GM12878 (cell line): ENCODE results near the gene GARRE1. TPM values are rescaled to one million over a fixed set of nuclear protein-coding genes. Genes with fewer than 3 reads are reported as not detected.

Experiments
- ATF2 ChIP-seq: IDR thresholded peaks from 2 replicates; pipeline ENCODE4 v1.6.1; 2012; ENCODE audit warnings: low read length, inconsistent platforms
- BCL11A ChIP-seq: IDR thresholded peaks from 2 replicates; pipeline ENCODE4 v1.6.1; 2011; ENCODE audit warnings: low read depth, low read length
- E2F4 ChIP-seq: IDR thresholded peaks from 2 replicates; pipeline ENCODE4 v1.6.1; 2012; ENCODE audit warnings: low read depth, low read length, improper control_type of control experiment
- EED ChIP-seq: sonication (generic); IDR thresholded peaks from 2 replicates; pipeline ENCODE4 v1.6.1; 2016; ENCODE audit warnings: antibody characterized with exemption, low read depth
- FOXK2 ChIP-seq: fragments of 450-650 bp; IDR thresholded peaks from 2 replicates; pipeline ENCODE4 v1.6.1; 2017; ENCODE audit warnings: mild to moderate bottlenecking, moderate library complexity
- HDGF ChIP-seq: fragments of 450-650 bp; IDR thresholded peaks from 2 replicates; pipeline ENCODE4 v1.6.1; 2016; ENCODE audit warnings: antibody characterized with exemption
- KAT2A ChIP-seq: conservative IDR thresholded peaks from 2 replicates; pipeline ENCODE4 v1.6.1; 2011; ENCODE audit warnings: low read depth, low read length; ENCODE audit not compliant: control insufficient read depth
- LARP7 ChIP-seq: fragments of 450-650 bp; IDR thresholded peaks from 2 replicates; pipeline ENCODE4 v1.6.1; 2017; ENCODE audit warnings: mild to moderate bottlenecking
- MYC ChIP-seq: IDR thresholded peaks from 2 replicates; pipeline ENCODE4 v1.6.1; 2011; ENCODE audit warnings: mild to moderate bottlenecking, low read length, moderate library complexity, inconsistent platforms; ENCODE audit not compliant: insufficient read depth, insufficient replicate concordance, insufficient read length, severe bottlenecking
- NFYA ChIP-seq: IDR thresholded peaks from 2 replicates; pipeline ENCODE4 v1.6.1; 2011; ENCODE audit warnings: low read depth, mild to moderate bottlenecking, low read length, improper control_type of control experiment, borderline replicate concordance
- NRF1 ChIP-seq: conservative IDR thresholded peaks from 2 replicates; pipeline ENCODE4 v1.6.1; 2011; ENCODE audit warnings: mild to moderate bottlenecking, low read depth, low read length, improper control_type of control experiment
- PRDM15 ChIP-seq: fragments of 450-650 bp; formaldehyde crosslinking; IDR thresholded peaks from 2 replicates; pipeline ENCODE4 v1.4.0; 2020; ENCODE audit warnings: mild to moderate bottlenecking, moderate library complexity
- SMARCA5 ChIP-seq: fragments of 450-650 bp; IDR thresholded peaks from 2 replicates; pipeline ENCODE4 v1.6.1; 2017; ENCODE audit warnings: mild to moderate bottlenecking
- SREBF1 ChIP-seq: IDR thresholded peaks from 2 replicates; pipeline ENCODE4 v1.6.1; 2012; ENCODE audit warnings: mild to moderate bottlenecking, low read length
- TCF12 ChIP-seq: IDR thresholded peaks from 2 replicates; pipeline ENCODE4 v1.6.1; 2011; ENCODE audit warnings: low read depth, mild to moderate bottlenecking, low read length
- polyA plus RNA-seq, 11 experiments: library from polyadenylated mRNA; depleted of rRNA in 4 of 11; unstranded in 6 of 11; stranded (reverse) in 5 of 11; fragments of >200 nt; fragmentation: Nextera tagmentation in 4 of 11; fragmentation: Illumina TruSeq in 1 of 11; extraction: Ambion mirVana in 4 of 11; extraction: Trizol in 1 of 11; gene quantifications; 1 replicate in 1 of 11; 2 replicates in 10 of 11; pipeline versions ENCODE4 v1.2.1 to v1.2.3, GENCODE V29; 2011 to 2016; ENCODE audit warnings: inconsistent platforms in 2 of 11, missing spikeins in 2 of 11, low read depth in 1 of 11
- total RNA-seq, 4 experiments: library from RNA; depleted of rRNA in 3 of 4; stranded (reverse); fragments of >200 nt in 3 of 4; fragmentation: Illumina TruSeq in 1 of 4; extraction: Trizol in 1 of 4; gene quantifications; 2 replicates each; pipeline versions ENCODE4 v1.2.1 to v1.2.3, GENCODE V29; 2013 to 2021

GARRE1 gene
- total and polyA plus RNA-seq, 10 of the 15 experiments (the other 5 are each of a cell fraction or from before 2014, with no cell fraction given) = 1.1 to 9.4 (median 5.1) TPM

- TF ChIP-seq E2F4 (no peak), ATF2 (peak; percentile 79), KAT2A (no peak), MYC (no peak), PRDM15 (CRISPR knock-in tag) (no peak), BCL11A (0 out of 2 replicates have a peak, but pooled peaks have one; percentile 15), TCF12 (no peak), EED (peak; percentile 84), NFYA (no peak), SREBF1 (no peak), LARP7 (no peak), FOXK2 (no peak), HDGF (0 out of 2 replicates have a peak, but pooled peaks have one; percentile 30), SMARCA5 (no peak), NRF1 (no peak)
Observed at GRCh38 chr19:34269968-34270621, 15.7 kb downstream of the GARRE1 start (continued).
